ENCODE results near the gene HMGN2.

GRCh38 chr1:26449868-26450267, 22.4 kb upstream of the HMGN2 start:
- TF ChIP-seq ZNF292 (CRISPR knock-in tag; IDR thresholded peaks at IDR 0.05; ENCODE audit: borderline replicate concordance, low read depth) (no peak), RAD21 (CRISPR knock-in tag; IDR thresholded peaks at IDR 0.05) (no peak), ZBTB7A (CRISPR knock-in tag; IDR thresholded peaks at IDR 0.05) (no peak), NR2F2 (IDR thresholded peaks at IDR 0.05; ENCODE audit: borderline replicate concordance, low read depth) (no peak), NBN (conservative IDR thresholded peaks at IDR 0.05) (no peak), RNF2 (conservative IDR thresholded peaks at IDR 0.05; ENCODE audit: low read depth) (no peak), PATZ1 (CRISPR knock-in tag; IDR thresholded peaks at IDR 0.05) (no peak), NAIF1 (CRISPR knock-in tag; IDR thresholded peaks at IDR 0.05; ENCODE audit: borderline replicate concordance) (no peak), ZNF160 (CRISPR knock-in tag; IDR thresholded peaks at IDR 0.05) (no peak), KDM5B (CRISPR knock-in tag; IDR thresholded peaks at IDR 0.05; ENCODE audit: borderline replicate concordance) (no peak), ZNF737 (CRISPR knock-in tag; IDR thresholded peaks at IDR 0.05; ENCODE audit: borderline replicate concordance) (no peak), KDM1A (CRISPR knock-in tag; IDR thresholded peaks at IDR 0.05) (no peak)

Measured in HepG2 (cell line).